Pancreas (tissue), 10 donors: Measurements from ENCODE around the gene SIGLEC11. TPM values are rescaled to one million over a fixed set of nuclear protein-coding genes. Genes with fewer than 3 reads are reported as not detected.
A peak's percentile ranks its signal among the peaks of the same experiment; 100 is the strongest.

Experiments used
- ATAC-seq, 4 donors: fragments of 200-7000 bp; cut with Tn5 transposase; one replicate each; pipeline versions ENCODE4 v1.8.0 to v1.9.1; 2020; ENCODE audit warnings: mild to moderate bottlenecking in 4 of 4, moderate library complexity in 4 of 4
- DNase-seq, 6 donors: peaks; one replicate each; pipeline ENCODE4 v3.0.0-alpha.2; 2020
- FAIRE-seq: peaks from 2 replicates; lab custom pipeline; 2012; peaks lifted over from hg19 to GRCh38; lab: Jason Lieb, UNC
- H3K27ac ChIP-seq, 4 donors: fragments of 200-600 bp; sonication (generic); 1 replicate in 3 of 4; 2 replicates in 1 of 4; pipeline versions ENCODE4 v1.5.0 to v1.8.0; 2020
- H3K27me3 ChIP-seq, 4 donors: fragments of 200-600 bp; one replicate each; pipeline ENCODE4 v1.8.0; 2021
- H3K36me3 ChIP-seq, 3 donors: fragments of 200-600 bp; sonication (generic) in 1 of 3; one replicate each; pipeline versions ENCODE4 v1.5.0 to v1.8.0; 2020 to 2021
- H3K4me1 ChIP-seq, 3 donors: fragments of 200-600 bp; one replicate each; pipeline ENCODE4 v1.8.0; 2021
- H3K4me3 ChIP-seq, 4 donors: fragments of 200-600 bp; sonication (generic) in 2 of 4; one replicate each; pipeline versions ENCODE4 v1.5.0 to v1.8.0; 2020 to 2021
- H3K9me3 ChIP-seq, 4 donors: fragments of 200-600 bp; one replicate each; pipeline ENCODE4 v1.8.0; 2021
- WGBS, 2 donors: extraction: QIAGEN DNeasy Blood & Tissue Kit; methylation state at CpG; one replicate each; pipeline ENCODE4 v1.1.7; 2013; 5-methylcytosine and 5-hydroxymethylcytosine counted together
- intact Hi-C, 3 donors: fragments of 100-400 bp; cut with DNase I; formaldehyde crosslinking; loops; one replicate each; pipeline versions ENCODE4 v1.11.1 to v1.14.2; 2022
- polyA plus RNA-seq, 2 donors: library from polyadenylated mRNA; stranded (reverse); fragments of 200-250 nt; gene quantifications; one replicate each; pipeline ENCODE4 v1.2.3, GENCODE V29; 2013
- total RNA-seq, 6 donors: library from RNA; stranded (reverse); fragmentation: NEBNext Ultra II Directional in 4 of 6; extraction: Animal tissue kit (Norgen Biotek cat#: 25700) in 4 of 6; gene quantifications; one replicate each; pipeline versions ENCODE4 v1.2.1 to v1.2.4, GENCODE V29; 2021 to 2023
- TF ChIP-seq, protein P1 (sequence below), 4 donors: fragments of 200-600 bp; sonication (generic) in 3 of 4; IDR thresholded peaks; one replicate each; pipeline versions ENCODE4 v1.5.0 to v1.8.0; 2021; ENCODE audit warnings: antibody characterized with exemption in 4 of 4
- donor health status: healthy with polysubstance abuse.
- donor health status: DM: no; HTN: no; CAD: no; lungs with moderate emphysema.
- donor health status: DM: no; HTN: no; CAD: no.
- donor health status: control.
- donor health status: control.
- donor health status: Bipolar disorder and iron deficiency.
- donor health status: DM: yes; HTN: yes; CAD: no.
- donor health status: DM: no; HTN: no; CAD: no.
- donor health status: DM: no; HTN: no; CAD: no.
- donor health status: DM: yes; HTN: yes; CAD: no.

Gene SIGLEC11
- total and polyA plus RNA-seq, 8 donors = 0.14 to 26.5 (median 1.6) TPM

DNA sequence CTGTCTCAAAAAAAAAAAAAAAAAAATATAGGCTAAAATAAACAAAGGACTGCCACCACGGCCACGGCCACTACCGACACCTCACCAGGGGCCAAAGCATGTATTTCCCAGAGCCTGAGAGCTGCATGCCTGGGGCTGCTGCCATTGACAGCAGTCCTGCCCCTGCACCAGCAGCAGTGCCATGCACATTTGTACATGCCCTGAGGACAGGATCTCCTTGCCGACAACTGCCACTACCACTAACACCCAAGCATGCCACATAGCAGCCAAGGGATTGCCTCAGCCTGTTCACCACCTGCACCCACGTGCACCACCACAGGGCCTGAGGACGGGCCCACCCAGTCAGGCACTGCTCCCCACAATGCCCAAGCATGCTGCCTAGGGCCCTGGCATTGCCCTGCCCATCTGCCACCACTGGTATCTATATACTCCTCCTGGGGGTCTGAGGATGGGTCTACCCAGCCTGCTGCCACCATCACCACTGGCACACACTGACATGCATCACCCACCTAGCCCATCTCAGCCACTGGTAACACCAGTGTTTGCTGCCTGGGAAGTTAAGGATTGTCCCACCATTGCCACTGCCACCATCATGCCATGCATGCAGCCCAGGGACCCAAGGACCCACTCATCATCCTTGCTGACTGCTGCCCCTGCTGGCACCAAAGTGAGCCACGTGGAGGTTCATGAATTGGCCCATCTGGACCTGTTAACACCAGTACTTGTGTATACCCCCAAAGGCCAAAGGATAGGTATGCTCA, 21.1 kb downstream of the SIGLEC11 start:
- ATAC-seq (peak in 1 of 4 donors; percentile 2), FAIRE-seq (no peak), DNase-seq (no peak)
- Histone ChIP-seq H3K4me3 (no peak overlapping the region), H3K4me1 (peaks cover 0 to 16% (median 3%) of the 10 kb centered on the region in 3 donors), H3K9me3 (no peaks in the 10 kb centered on the region), H3K27me3 (no peaks in the 10 kb centered on the region), H3K27ac (no peak overlapping the region), H3K36me3 (no peaks in the 10 kb centered on the region)
- TF ChIP-seq, protein P1, sequence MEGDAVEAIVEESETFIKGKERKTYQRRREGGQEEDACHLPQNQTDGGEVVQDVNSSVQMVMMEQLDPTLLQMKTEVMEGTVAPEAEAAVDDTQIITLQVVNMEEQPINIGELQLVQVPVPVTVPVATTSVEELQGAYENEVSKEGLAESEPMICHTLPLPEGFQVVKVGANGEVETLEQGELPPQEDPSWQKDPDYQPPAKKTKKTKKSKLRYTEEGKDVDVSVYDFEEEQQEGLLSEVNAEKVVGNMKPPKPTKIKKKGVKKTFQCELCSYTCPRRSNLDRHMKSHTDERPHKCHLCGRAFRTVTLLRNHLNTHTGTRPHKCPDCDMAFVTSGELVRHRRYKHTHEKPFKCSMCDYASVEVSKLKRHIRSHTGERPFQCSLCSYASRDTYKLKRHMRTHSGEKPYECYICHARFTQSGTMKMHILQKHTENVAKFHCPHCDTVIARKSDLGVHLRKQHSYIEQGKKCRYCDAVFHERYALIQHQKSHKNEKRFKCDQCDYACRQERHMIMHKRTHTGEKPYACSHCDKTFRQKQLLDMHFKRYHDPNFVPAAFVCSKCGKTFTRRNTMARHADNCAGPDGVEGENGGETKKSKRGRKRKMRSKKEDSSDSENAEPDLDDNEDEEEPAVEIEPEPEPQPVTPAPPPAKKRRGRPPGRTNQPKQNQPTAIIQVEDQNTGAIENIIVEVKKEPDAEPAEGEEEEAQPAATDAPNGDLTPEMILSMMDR (IDR thresholded peaks at IDR 0.05) = no peak
- intact Hi-C loops = loop anchor here in 1 of 3 donors (5.0 kb wide), 1 partner anchor 42 kb away; no protein-coding TSS in a partner anchor
- WGBS, 2 donors = 53 to 67% methylated on average over 7 of the region's 7 CpGs

GRCh38 chr19:49938662-49939061, 22.3 kb downstream of the SIGLEC11 start:
- H3K4me3 ChIP-seq = no peak overlapping the region
- H3K36me3 ChIP-seq = no peaks in the 10 kb centered on the region
- FAIRE-seq (no peak), DNase-seq (no peak), ATAC-seq (no peak)
- H3K27me3 ChIP-seq = no peaks in the 10 kb centered on the region
- peaks cover 0 to 16% (median 3%) of the 10 kb centered on the region in 3 donors for H3K4me1 ChIP-seq
- TF ChIP-seq, protein P1 (IDR thresholded peaks at IDR 0.05) = no peak
- H3K9me3 ChIP-seq = no peaks in the 10 kb centered on the region
- intact Hi-C loops = loop anchor here in 1 of 3 donors (5.0 kb wide), 1 partner anchor 44 kb away; no protein-coding TSS in a partner anchor
- peak overlapping the region in 1 of 4 donors; percentile 40 for H3K27ac ChIP-seq
- 52 to 56% methylated on average over 4 of the region's 4 CpGs for WGBS, 2 donors

GRCh38 chr19:49937750-49938381, 23.1 kb downstream of the SIGLEC11 start:
- H3K4me3 ChIP-seq = peak overlapping the region in 2 of 4 donors; percentile 8 to 35
- 7% methylated on average over 35 of the region's 35 CpGs for WGBS, 2 donors
- no peaks in the 10 kb centered on the region for H3K36me3 ChIP-seq

DNA sequence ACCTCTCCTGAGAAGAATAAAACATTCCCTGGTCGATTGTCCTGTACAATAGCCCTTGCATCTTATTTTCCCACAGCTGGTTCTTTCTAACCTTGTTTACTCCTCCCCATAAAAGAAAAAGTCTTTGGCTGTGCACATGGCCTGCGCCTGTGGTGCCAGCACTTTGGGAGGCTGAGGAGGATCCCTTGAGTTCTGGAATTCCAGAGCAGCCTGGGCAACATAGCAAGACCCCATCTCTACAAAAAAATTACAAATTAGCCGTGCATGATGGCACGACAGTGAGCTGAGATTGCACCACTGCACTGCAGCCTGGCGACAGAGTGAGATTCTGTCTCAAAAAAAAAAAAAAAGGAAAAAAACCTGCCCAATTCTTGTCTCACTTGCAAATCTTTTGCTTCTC, 24.4 kb downstream of the SIGLEC11 start:
- WGBS, 2 donors = 62 to 67% methylated on average over 5 of the region's 5 CpGs
- Histone ChIP-seq H3K36me3 (no peaks in the 10 kb centered on the region), H3K27ac (no peak overlapping the region), H3K27me3 (no peaks in the 10 kb centered on the region), H3K9me3 (no peaks in the 10 kb centered on the region), H3K4me1 (peaks cover 0 to 9% (median 3%) of the 10 kb centered on the region in 3 donors), H3K4me3 (no peak overlapping the region)
- intact Hi-C loops = loop anchor here in 2 of 3 donors (2.0 to 5.0 kb wide), 2 partner anchors 46 to 48 kb away; no protein-coding TSS in a partner anchor
- DNase-seq (no peak), ATAC-seq (no peak), FAIRE-seq (no peak)
- TF ChIP-seq, protein P1 (IDR thresholded peaks at IDR 0.05) = no peak

More at GRCh38 chr19:49937750-49938381, 23.1 kb downstream of the SIGLEC11 start:
- intact Hi-C loops = loop anchor here in 2 of 3 donors (2.0 to 5.0 kb wide), 2 partner anchors 44 to 47 kb away; no protein-coding TSS in a partner anchor
- FAIRE-seq (no peak), ATAC-seq (peak; percentile 89 to 96 (median 91)), DNase-seq (peak; percentile 61 to 96 (median 82))
- Histone ChIP-seq H3K4me1 (peaks cover 0 to 16% (median 3%) of the 10 kb centered on the region in 3 donors), H3K27ac (peak overlapping the region in 1 of 4 donors; percentile 40), H3K27me3 (no peaks in the 10 kb centered on the region), H3K9me3 (no peaks in the 10 kb centered on the region)
- TF ChIP-seq, protein P1 (IDR thresholded peaks at IDR 0.05) = peak; percentile 90 to 93 (median 91)
